ENCODE data around the gene NUP133. TPM values are rescaled to one million over a fixed set of nuclear protein-coding genes. Genes with fewer than 3 reads are reported as not detected.

Gene NUP133
- polyA plus RNA-seq, 2 of the 4 experiments (the other 2 are of a cell fraction), result 20.6 to 43.2 TPM

DNA sequence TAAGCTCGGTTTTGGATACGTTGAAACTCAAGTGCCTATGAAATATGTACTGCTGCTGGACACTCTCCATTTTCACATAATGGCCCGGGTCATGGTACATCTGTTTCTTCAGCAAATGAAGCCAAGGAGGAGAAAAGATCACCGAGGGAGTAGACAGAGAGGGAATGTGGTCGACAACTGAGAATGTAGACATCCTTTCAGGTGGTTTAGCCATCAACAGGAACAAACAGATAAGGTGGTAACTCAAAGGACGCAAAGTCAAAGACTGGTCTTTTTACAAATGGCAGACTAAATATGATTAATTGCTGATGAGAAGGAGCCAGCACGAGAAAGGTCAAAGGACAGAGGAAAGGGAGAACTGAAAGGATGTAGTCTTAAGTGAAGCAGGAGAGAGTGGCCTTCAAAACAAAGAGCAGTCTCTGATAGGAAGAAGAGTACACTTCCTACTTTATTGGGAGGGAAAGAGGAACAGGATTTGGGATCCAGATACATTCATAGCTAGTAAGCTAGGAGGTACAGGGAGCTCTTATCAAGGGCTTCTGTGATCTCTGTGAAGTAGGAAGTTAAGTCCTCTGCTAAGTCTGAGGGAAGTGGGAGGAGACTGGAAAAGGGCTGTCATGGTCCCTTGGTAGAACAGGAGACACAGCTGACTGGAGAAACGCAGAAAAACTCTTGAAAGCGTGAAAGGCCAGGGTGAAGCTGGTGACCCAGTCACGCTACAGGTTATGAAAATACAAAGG is 28.3 kb downstream of the NUP133 start:
- Histone ChIP-seq H3K4me2 (no peak overlapping the region), H3K27ac (no peak overlapping the region), H3K4me3 (no peak overlapping the region), H3K4me1 (no peaks in the 10 kb centered on the region), H3K9me3 (no peaks in the 10 kb centered on the region)
- FAIRE-seq (no peak), ATAC-seq (no peak), DNase-seq (ENCODE audit: low read depth in 1 of 2, low spot score in 1 of 2) (no peak)
- CTCF ChIA-PET, result interaction anchor here (0.6 to 5.9 kb wide), 6 partner anchors 10 to 815 kb away, joined by 3 to 115 read pairs (median 6); no protein-coding TSS in a partner anchor
- TF ChIP-seq JUN (IDR thresholded peaks at IDR 0.05) (no peak), TFCP2L1 (CRISPR knock-in tag; IDR thresholded peaks at IDR 0.05) (no peak), CBX2 (IDR thresholded peaks at IDR 0.05; ENCODE audit: borderline replicate concordance, low read depth) (no peak), KDM5A (IDR thresholded peaks at IDR 0.05) (no peak), ZNF302 (CRISPR knock-in tag; IDR thresholded peaks at IDR 0.05) (no peak), HOXB13 (CRISPR knock-in tag; IDR thresholded peaks at IDR 0.05; ENCODE audit: low read depth) (no peak), RFX5 (IDR thresholded peaks at IDR 0.05) (no peak)
- 86% methylated on average over 10 of the region's 10 CpGs for WGBS (ENCODE audit: missing lambda C conversion rate)
- POLR2A ChIA-PET, result no interaction called here

DNA sequence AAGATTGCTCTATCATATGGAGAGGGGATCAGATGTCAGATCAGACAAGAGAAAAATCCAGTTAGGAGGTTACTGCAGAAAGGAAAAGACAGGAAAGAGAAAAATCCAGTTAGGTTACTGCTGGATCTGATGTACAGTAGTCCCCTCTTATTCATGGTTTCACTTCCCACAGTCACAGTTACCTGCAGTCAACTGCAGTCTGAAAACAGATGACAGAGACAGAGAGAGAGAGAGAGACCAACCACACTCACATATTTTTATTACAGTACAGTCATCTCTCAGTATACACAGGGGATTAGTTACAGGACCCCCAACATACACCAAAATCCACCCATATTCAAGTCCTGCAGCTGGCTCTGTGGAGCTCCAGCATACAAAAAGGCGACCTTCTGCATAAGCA is 29.3 kb downstream of the NUP133 start:
- WGBS (ENCODE audit: missing lambda C conversion rate), result 71% methylated on average over 1 of the region's 1 CpG
- ATAC-seq (no peak), DNase-seq (ENCODE audit: low read depth in 1 of 2, low spot score in 1 of 2) (no peak), FAIRE-seq (no peak)
- TF ChIP-seq ZC3H11A (IDR thresholded peaks at IDR 0.05) (no peak), EHF (CRISPR knock-in tag; IDR thresholded peaks at IDR 0.05) (no peak), EP300 (IDR thresholded peaks at IDR 0.05) (no peak), MAFK (IDR thresholded peaks at IDR 0.05; ENCODE audit: partially characterized antibody) (no peak), RAD21 (conservative IDR thresholded peaks at IDR 0.05 in 1 of 2, IDR thresholded peaks at IDR 0.05 in 1 of 2) (no peak), NFE2L2 (conservative IDR thresholded peaks at IDR 0.05; ENCODE audit: low read length) (no peak), FOXS1 (CRISPR knock-in tag; IDR thresholded peaks at IDR 0.05) (no peak), TP53 (CRISPR knock-in tag; IDR thresholded peaks at IDR 0.05) (no peak), RCOR1 (IDR thresholded peaks at IDR 0.05; ENCODE audit: low read depth, low read length) (no peak), ZFP36 (IDR thresholded peaks at IDR 0.05; ENCODE audit: borderline replicate concordance, partially characterized antibody) (no peak), ESRRA (IDR thresholded peaks at IDR 0.05; ENCODE audit: borderline replicate concordance, low read length) (no peak), HEYL (CRISPR knock-in tag; IDR thresholded peaks at IDR 0.05) (no peak), RFX5 (IDR thresholded peaks at IDR 0.05) (no peak), JUN (IDR thresholded peaks at IDR 0.05) (no peak), ZSCAN20 (CRISPR knock-in tag; IDR thresholded peaks at IDR 0.05) (no peak), HDAC2 (IDR thresholded peaks at IDR 0.05) (no peak), JUNB (IDR thresholded peaks at IDR 0.05) (no peak)
- TF ChIP-seq, protein P1, sequence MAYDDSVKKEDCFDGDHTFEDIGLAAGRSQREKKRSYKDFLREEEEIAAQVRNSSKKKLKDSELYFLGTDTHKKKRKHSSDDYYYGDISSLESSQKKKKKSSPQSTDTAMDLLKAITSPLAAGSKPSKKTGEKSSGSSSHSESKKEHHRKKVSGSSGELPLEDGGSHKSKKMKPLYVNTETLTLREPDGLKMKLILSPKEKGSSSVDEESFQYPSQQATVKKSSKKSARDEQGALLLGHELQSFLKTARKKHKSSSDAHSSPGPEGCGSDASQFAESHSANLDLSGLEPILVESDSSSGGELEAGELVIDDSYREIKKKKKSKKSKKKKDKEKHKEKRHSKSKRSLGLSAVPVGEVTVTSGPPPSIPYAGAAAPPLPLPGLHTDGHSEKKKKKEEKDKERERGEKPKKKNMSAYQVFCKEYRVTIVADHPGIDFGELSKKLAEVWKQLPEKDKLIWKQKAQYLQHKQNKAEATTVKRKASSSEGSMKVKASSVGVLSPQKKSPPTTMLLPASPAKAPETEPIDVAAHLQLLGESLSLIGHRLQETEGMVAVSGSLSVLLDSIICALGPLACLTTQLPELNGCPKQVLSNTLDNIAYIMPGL (CRISPR knock-in tag; IDR thresholded peaks at IDR 0.05; ENCODE audit: borderline replicate concordance), result no peak
- TF ChIP-seq, protein P2, sequence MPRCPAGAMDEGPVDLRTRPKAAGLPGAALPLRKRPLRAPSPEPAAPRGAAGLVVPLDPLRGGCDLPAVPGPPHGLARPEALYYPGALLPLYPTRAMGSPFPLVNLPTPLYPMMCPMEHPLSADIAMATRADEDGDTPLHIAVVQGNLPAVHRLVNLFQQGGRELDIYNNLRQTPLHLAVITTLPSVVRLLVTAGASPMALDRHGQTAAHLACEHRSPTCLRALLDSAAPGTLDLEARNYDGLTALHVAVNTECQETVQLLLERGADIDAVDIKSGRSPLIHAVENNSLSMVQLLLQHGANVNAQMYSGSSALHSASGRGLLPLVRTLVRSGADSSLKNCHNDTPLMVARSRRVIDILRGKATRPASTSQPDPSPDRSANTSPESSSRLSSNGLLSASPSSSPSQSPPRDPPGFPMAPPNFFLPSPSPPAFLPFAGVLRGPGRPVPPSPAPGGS (IDR thresholded peaks at IDR 0.05), result no peak
- TF ChIP-seq, protein P3, sequence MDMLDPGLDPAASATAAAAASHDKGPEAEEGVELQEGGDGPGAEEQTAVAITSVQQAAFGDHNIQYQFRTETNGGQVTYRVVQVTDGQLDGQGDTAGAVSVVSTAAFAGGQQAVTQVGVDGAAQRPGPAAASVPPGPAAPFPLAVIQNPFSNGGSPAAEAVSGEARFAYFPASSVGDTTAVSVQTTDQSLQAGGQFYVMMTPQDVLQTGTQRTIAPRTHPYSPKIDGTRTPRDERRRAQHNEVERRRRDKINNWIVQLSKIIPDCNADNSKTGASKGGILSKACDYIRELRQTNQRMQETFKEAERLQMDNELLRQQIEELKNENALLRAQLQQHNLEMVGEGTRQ (IDR thresholded peaks at IDR 0.05), result no peak
- no peak overlapping the region for H3K4me3 ChIP-seq
- H3K9me3 ChIP-seq, result no peaks in the 10 kb centered on the region
- ChIA-PET POLR2A (no interaction called here), CTCF (interaction anchor here (2.0 to 4.0 kb wide), 2 partner anchors 9 to 814 kb away, joined by 7 to 17 read pairs; no protein-coding TSS in a partner anchor)
- no peak overlapping the region for H3K4me2 ChIP-seq
- no peaks in the 10 kb centered on the region for H3K4me1 ChIP-seq
- no peak overlapping the region for H3K27ac ChIP-seq
